HG03060 (cell line): ENCODE data around the gene SLC17A7.

Source experiments
- ATAC-seq: cut with Tn5 transposase; IDR thresholded peaks from one replicate; pipeline ENCODE4 v1.9.1; 2021; ENCODE audit warnings: low read depth, moderate number of reproducible peaks; ENCODE audit not compliant: unreplicated experiment

The SLC17A7 gene

DNA sequence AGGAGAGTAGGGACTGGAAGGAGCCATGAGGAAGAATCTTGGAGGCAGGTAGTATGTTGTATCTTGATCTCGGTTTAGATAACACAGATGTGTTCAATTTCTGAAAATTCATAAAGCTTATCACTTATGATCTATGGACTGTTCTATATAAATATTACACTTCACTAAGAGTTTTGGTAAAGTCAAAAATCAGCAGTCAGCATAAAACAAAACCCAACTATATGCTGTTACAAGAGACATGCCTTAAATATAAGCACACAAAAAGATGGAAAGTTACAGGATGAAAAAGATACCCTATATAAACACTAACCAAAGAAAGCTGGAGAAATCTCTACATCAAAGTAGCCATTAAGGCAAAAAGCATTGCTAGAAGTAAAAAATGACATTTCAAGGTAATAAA, 57.7 kb downstream of the SLC17A7 start:
- ATAC-seq = no peak

- ATAC-seq = no peak
Measured at GRCh38 chr19:49382639-49383038, 58.7 kb downstream of the SLC17A7 start.

GRCh38 chr19:49380391-49380790, 60.9 kb downstream of the SLC17A7 start:
- ATAC-seq = no peak
